Activated CD4-positive, alpha-beta T cell treated with anti-CD3 and anti-CD28 coated beads, Interleukin-10, Interleukin-2, amounts not matched to agents 100 ng/mL and 50 ng/mL, durations not matched to agents 16 hours and 8 hours (primary cell): ENCODE measurements around the gene VEGFD.

Source experiments
- DNase-seq: peaks from one replicate; pipeline ENCODE4 v3.0.0-alpha.2; 2020

Gene VEGFD

DNA sequence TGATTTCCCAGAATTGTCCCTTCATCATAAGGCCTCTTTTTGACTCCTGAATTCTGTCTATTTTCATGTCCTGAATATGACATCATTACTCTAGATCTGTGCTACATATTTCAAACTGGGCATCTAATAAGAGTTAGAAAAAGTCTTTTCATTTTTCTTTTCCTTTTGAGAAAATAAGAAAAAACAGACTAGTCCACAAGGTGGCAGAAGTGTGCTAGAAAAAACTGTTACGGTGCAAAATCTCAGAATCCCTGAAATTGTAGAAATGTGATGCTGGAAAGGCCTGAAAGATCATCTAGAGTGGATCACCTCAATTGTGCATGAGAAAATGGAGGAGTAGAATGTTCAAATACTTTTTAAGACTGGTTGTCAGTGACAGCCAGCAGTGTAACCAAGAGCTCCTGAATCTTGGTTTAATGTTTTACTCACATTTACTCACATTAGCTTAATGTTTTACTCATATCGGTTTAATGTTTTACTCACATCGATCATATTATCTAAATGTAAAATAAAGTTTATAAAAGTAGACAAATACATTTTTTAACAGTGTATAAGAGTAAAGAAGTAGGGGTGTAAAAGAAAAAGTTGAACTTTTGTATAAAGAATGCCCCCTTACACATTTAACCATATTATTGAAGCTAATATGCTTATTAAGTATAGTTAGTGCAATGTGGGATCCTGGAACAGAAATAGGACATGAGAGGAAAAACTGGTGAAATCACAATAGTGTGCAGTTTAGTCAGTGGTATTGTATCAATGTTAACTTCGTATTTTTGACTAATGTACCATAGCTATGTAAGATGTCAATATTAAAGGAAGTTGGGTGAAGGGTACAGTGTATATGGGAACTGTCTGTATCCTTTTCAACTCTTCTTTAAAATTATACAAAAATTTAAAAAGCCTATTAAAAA is 84.0 kb downstream of the VEGFD start:
- peak; percentile 25 for DNase-seq

DNA sequence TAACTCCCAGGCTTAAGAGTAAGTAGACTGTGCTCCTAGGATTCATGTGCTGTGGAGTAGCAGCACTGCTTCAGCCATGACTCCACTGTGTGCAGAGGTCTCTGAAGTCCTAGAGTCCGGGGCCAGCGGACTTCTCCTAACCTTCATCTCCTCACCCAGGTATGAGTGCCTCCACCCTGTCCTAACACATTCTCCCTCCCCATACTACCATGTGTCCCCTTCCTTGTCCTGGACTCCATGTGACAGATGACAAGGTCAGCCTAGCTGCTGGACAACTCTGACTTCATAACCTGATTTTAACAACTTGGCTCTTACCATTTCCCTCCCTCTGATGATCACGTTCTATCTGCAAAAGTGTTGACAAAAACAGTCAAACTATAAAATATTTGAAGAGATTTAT is 85.4 kb downstream of the VEGFD start:
- DNase-seq = no peak

DNA sequence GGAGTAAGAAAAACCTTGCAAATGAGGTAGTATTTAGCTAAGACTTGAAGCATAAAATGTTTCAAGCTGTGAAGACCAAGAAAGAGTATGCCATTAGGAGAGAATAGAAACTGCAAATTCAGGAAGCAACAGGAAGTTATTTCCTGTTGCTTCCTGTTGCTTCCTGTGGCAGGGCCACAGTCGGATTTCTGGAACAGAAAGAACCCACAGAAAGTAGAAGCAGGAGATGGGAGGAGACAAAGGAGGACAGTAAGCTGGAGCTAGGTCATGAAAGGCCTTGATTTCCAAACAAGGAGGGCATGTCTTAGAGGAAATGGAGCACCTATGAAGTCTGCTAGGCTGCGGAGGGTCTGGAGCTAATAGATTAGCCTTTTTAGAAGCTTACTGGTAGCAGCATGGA is 86.0 kb downstream of the VEGFD start:
- DNase-seq = no peak
